Activated T-helper 17 cell treated with anti-CD3 and anti-CD28 coated beads, Interleukin-2, amount 50 U/mL, for 72 hours (primary cell): ENCODE data around the gene UPK3A. TPM values are rescaled to one million over a fixed set of nuclear protein-coding genes. Genes with fewer than 3 reads are reported as not detected.

Experiments
- total RNA-seq, 2 donors: library from RNA; stranded (reverse); gene quantifications; one replicate each; pipeline ENCODE4 v1.2.3, GENCODE V29; 2022

The UPK3A gene
- total RNA-seq, 2 donors from 2014 or later: not detected

Other genes with a start within 250 kb of the UPK3A start
- gene NUP50, start 121.0 kb upstream of the UPK3A start, total RNA-seq: 100 to 1,000 TPM in 1 of 2 donors, 10 to 100 TPM in 1; 98.4 to 163 TPM
- 10 to 100 TPM in 1 of 2 donors, 1 to 10 TPM in 1; 8.7 to 24.1 TPM for gene KIAA0930, start 44.1 kb upstream of the UPK3A start, total RNA-seq
- gene FAM118A, start 25.0 kb downstream of the UPK3A start, total RNA-seq: 10 to 100 TPM; 64.3 to 99.4 TPM
- gene SMC1B, start 128.7 kb downstream of the UPK3A start, total RNA-seq: 1 to 10 TPM in 1 of 2 donors, under 1 TPM in 1; 0.43 to 1.7 TPM
- 10 to 100 TPM in 1 of 2 donors, 1 to 10 TPM in 1; 6.5 to 11.1 TPM for gene RIBC2, start 128.7 kb downstream of the UPK3A start, total RNA-seq
- gene FBLN1, start 217.9 kb downstream of the UPK3A start, total RNA-seq: under 1 TPM; 0.32 to 0.65 TPM